Heart left ventricle (tissue), 16 donors: ENCODE measurements around the gene RBMS3. TPM values are rescaled to one million over a fixed set of nuclear protein-coding genes. Genes with fewer than 3 reads are reported as not detected.

Source experiments
- ATAC-seq, 4 donors: fragments of 200-7000 bp; cut with Tn5 transposase; one replicate each; pipeline ENCODE4 v1.9.1; 2020 to 2022; ENCODE audit warnings: moderate library complexity in 4 of 4, mild to moderate bottlenecking in 3 of 4, moderate number of reproducible peaks in 1 of 4
- DNase-seq, 5 donors: peaks; one replicate each; pipeline ENCODE4 v3.0.0-alpha.2; 2020
- H3K27ac ChIP-seq, 12 donors: fragments of 200-600 bp; sonication (generic) in 4 of 12; one replicate each; pipeline versions ENCODE4 v1.5.0 to v1.8.0; 2016 to 2022; ENCODE audit warnings: mild to moderate bottlenecking in 2 of 12
- H3K27me3 ChIP-seq, 9 donors: fragments of 200-600 bp; sonication (generic) in 2 of 9; one replicate each; pipeline versions ENCODE4 v1.5.1 to v1.8.0; 2016 to 2022; ENCODE audit warnings: mild to moderate bottlenecking in 3 of 9
- H3K36me3 ChIP-seq, 9 donors: fragments of 200-600 bp; sonication (generic) in 2 of 9; one replicate each; pipeline versions ENCODE4 v1.5.0 to v1.8.0; 2018 to 2022; ENCODE audit warnings: mild to moderate bottlenecking in 2 of 9
- H3K4me1 ChIP-seq, 12 donors: fragments of 200-600 bp; sonication (generic) in 4 of 12; one replicate each; pipeline versions ENCODE4 v1.5.0 to v1.8.0; 2016 to 2022; ENCODE audit warnings: mild to moderate bottlenecking in 3 of 12
- H3K4me3 ChIP-seq, 12 donors: fragments of 200-600 bp; sonication (generic) in 4 of 12; one replicate each; pipeline versions ENCODE4 v1.5.0 to v1.8.0; 2017 to 2022; ENCODE audit warnings: mild to moderate bottlenecking in 9 of 12, moderate library complexity in 4 of 12
- H3K9me3 ChIP-seq, 12 donors: fragments of 200-600 bp; sonication (generic) in 4 of 12; one replicate each; pipeline versions ENCODE4 v1.5.0 to v1.8.0; 2016 to 2022; ENCODE audit warnings: mild to moderate bottlenecking in 1 of 12
- POLR2A ChIP-seq, 2 donors: fragments of 450-650 bp; IDR thresholded peaks; one replicate each; pipeline ENCODE4 v1.6.1; 2017; ENCODE audit warnings: antibody characterized with exemption in 2 of 2, mild to moderate bottlenecking in 2 of 2, moderate library complexity in 2 of 2
- WGBS, 4 donors: extraction: QIAGEN DNeasy Blood & Tissue Kit in 2 of 4; methylation state at CpG; one replicate each; pipeline versions ENCODE4 v1.1.5 to v1.1.7; 2013 to 2018; 5-methylcytosine and 5-hydroxymethylcytosine counted together
- intact Hi-C, 10 donors: fragments of 100-400 bp; cut with DNase I; formaldehyde crosslinking; loops; one replicate each; pipeline versions ENCODE4 v1.11.1 to v1.14.2; 2022
- polyA plus RNA-seq, 2 donors: library from polyadenylated mRNA; stranded (reverse); fragments of 200-250 nt; gene quantifications; one replicate each; pipeline ENCODE4 v1.2.3, GENCODE V29; 2013
- total RNA-seq, 9 donors: library from RNA; depleted of rRNA in 2 of 9; stranded (reverse); fragments of >200 nt in 2 of 9; fragmentation: NEBNext Ultra II Directional in 3 of 9; extraction: Animal tissue kit (Norgen Biotek cat#: 25700) in 3 of 9; gene quantifications; one replicate each; pipeline versions ENCODE4 v1.1.0 to v1.2.4, GENCODE V29; 2016 to 2023
- TF ChIP-seq, protein P1 (sequence below), 12 donors: fragments of 200-600 bp; sonication (generic) in 4 of 12; IDR thresholded peaks; one replicate each; pipeline versions ENCODE4 v1.5.0 to v1.8.0; 2018 to 2022; ENCODE audit warnings: antibody characterized with exemption in 12 of 12, mild to moderate bottlenecking in 5 of 12
- donor health status: ischemic (EF 13 %, LVEDD 7.1; RV severe dilation, severe dysfunction).
- donor health status: healthy with polysubstance abuse.
- donor health status: DM: no; HTN: yes; CAD: no.
- donor health status: DM: no; HTN: no; CAD: no.
- donor health status: ischemic (EF 25% LVEDD 6.9; RV normal size, moderate dysfunction).
- donor health status: ischemic (EF 25% LVEDD 5.7; RV mildly dilated, moderate dysfunction).
- donor health status: healthy.
- donor health status: DM: yes; HTN: yes; CAD: no.
- donor health status: ischemic (EF 35%, LVEDD 5.7; RV mildly dilated, moderate dysfunction).
- donor health status: nonischemic (EF 11% LVEDD 7.7; RV severe dilation, severe dysfunction).
- donor health status: DM: yes; HTN: yes; CAD: no.
- donor health status: PGD.
- donor health status: ischemic (EF 29% LVEDD 5.4; RV normal size, mild dysfunction).
- donor health status: nonischemic (EF 23%, LVEDD 6.1; RV moderate dilation, normal function).

RBMS3 gene
- total and polyA plus RNA-seq, 11 donors: 4.8 to 35.6 (median 26.1) TPM

- intact Hi-C loops: no loop called here
- Histone ChIP-seq H3K36me3 (no peaks in the 10 kb centered on the region), H3K4me3 (no peak overlapping the region), H3K27me3 (no peaks in the 10 kb centered on the region), H3K4me1 (peaks cover 0 to 28% (median 7%) of the 10 kb centered on the region in 12 donors), H3K9me3 (no peaks in the 10 kb centered on the region), H3K27ac (no peak overlapping the region)
- no peak for TF ChIP-seq POLR2A (IDR thresholded peaks at IDR 0.05)
- TF ChIP-seq, protein P1, sequence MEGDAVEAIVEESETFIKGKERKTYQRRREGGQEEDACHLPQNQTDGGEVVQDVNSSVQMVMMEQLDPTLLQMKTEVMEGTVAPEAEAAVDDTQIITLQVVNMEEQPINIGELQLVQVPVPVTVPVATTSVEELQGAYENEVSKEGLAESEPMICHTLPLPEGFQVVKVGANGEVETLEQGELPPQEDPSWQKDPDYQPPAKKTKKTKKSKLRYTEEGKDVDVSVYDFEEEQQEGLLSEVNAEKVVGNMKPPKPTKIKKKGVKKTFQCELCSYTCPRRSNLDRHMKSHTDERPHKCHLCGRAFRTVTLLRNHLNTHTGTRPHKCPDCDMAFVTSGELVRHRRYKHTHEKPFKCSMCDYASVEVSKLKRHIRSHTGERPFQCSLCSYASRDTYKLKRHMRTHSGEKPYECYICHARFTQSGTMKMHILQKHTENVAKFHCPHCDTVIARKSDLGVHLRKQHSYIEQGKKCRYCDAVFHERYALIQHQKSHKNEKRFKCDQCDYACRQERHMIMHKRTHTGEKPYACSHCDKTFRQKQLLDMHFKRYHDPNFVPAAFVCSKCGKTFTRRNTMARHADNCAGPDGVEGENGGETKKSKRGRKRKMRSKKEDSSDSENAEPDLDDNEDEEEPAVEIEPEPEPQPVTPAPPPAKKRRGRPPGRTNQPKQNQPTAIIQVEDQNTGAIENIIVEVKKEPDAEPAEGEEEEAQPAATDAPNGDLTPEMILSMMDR (IDR thresholded peaks at IDR 0.05): no peak
- 48 to 63% (median 51%) methylated on average over 3 of the region's 3 CpGs for WGBS, 4 donors
- DNase-seq (no peak), ATAC-seq (no peak)
Observed at GRCh38 chr3:29597376-29598008, 316.6 kb downstream of the RBMS3 start.

DNA sequence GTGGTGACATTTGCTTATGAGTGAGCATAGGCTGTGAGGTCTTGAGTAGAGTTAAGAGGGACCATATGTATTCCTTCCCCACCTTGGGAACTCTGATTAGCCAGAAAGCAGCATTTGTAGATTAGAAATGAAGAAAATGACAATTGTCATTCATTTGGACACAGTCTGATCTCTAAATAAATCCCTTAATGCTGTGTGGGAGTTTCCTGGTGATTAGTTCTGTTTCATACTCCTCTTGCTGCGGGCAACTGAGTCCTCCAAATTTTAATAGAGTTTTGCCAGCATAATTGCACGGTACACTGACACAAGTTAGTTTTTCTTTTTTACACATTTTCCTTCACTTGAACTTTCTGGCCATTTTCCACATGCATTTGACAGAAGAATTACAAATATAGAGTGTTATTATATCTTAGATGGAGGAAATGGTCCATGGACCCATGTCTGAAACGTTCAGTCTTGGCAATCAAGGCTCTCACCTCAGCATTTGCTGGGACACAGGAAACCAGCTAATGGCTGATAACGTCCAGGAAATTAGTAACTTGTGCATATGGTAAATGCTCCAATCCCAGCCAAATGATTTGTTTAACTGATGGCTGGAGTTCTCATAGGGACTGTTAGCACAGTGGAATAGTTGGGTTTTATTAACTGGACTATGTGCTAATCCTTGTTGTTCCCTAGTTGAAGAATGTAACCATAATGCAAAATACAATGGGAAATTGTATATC, 321.2 kb downstream of the RBMS3 start:
- no peak for DNase-seq
- H3K9me3 ChIP-seq: no peaks in the 10 kb centered on the region
- no peaks in the 10 kb centered on the region for H3K27me3 ChIP-seq
- 45 to 53% (median 49%) methylated on average over 4 of the region's 4 CpGs for WGBS, 4 donors
- H3K27ac ChIP-seq: peak overlapping the region in 2 of 12 donors; percentile 6 to 15
- peak in 3 of 4 donors; percentile 29 to 88 (median 62) for ATAC-seq
- no peaks in the 10 kb centered on the region for H3K36me3 ChIP-seq
- no peak overlapping the region for H3K4me3 ChIP-seq
- H3K4me1 ChIP-seq: peaks cover 0 to 36% (median 9%) of the 10 kb centered on the region in 12 donors
- intact Hi-C loops: no loop called here
- no peak for TF ChIP-seq POLR2A (IDR thresholded peaks at IDR 0.05)
- TF ChIP-seq, protein P1 (IDR thresholded peaks at IDR 0.05): no peak

- DNase-seq (no peak), ATAC-seq (peak in 1 of 4 donors; percentile 42)
- H3K36me3 ChIP-seq: no peaks in the 10 kb centered on the region
- TF ChIP-seq POLR2A (IDR thresholded peaks at IDR 0.05): no peak
- H3K4me1 ChIP-seq: peaks cover 0 to 23% (median 6%) of the 10 kb centered on the region in 12 donors
- no peak overlapping the region for H3K4me3 ChIP-seq
- H3K9me3 ChIP-seq: no peaks in the 10 kb centered on the region
- H3K27ac ChIP-seq: no peak overlapping the region
- intact Hi-C loops: no loop called here
- no peaks in the 10 kb centered on the region for H3K27me3 ChIP-seq
- 92 to 95% (median 94%) methylated on average over 2 of the region's 2 CpGs for WGBS, 4 donors
Observed at GRCh38 chr3:29605845-29606244, 325.0 kb downstream of the RBMS3 start.

- no peaks in the 10 kb centered on the region for H3K36me3 ChIP-seq
- no peak overlapping the region for H3K4me3 ChIP-seq
- TF ChIP-seq, protein P1 (IDR thresholded peaks at IDR 0.05): no peak
- no peak for TF ChIP-seq POLR2A (IDR thresholded peaks at IDR 0.05)
- DNase-seq (no peak), ATAC-seq (no peak)
- no peak overlapping the region for H3K27ac ChIP-seq
- H3K27me3 ChIP-seq: no peaks in the 10 kb centered on the region
- no peaks in the 10 kb centered on the region for H3K9me3 ChIP-seq
- H3K4me1 ChIP-seq: peaks cover 0 to 23% (median 6%) of the 10 kb centered on the region in 12 donors
- intact Hi-C loops: no loop called here
Observed at GRCh38 chr3:29606416-29606815, 325.5 kb downstream of the RBMS3 start.
